Right lobe of liver (tissue), 4 donors: ENCODE measurements around the gene XPO1.

ENCODE experiments used
- CTCF ChIP-seq, 4 donors: fragments of 200-600 bp in 3 of 4; fragments of 450-650 bp in 1 of 4; IDR thresholded peaks; one replicate each; pipeline versions ENCODE4 v1.5.1 to v1.8.0; 2016 to 2022; ENCODE audit warnings: antibody characterized with exemption in 4 of 4, mild to moderate bottlenecking in 2 of 4
- POLR2A ChIP-seq: fragments of 450-650 bp; IDR thresholded peaks from one replicate; pipeline ENCODE4 v1.6.1; 2017; ENCODE audit warnings: antibody characterized with exemption, mild to moderate bottlenecking
- donor health status: DM: no; HTN: no; CAD: no.
- donor health status: DM: no; HTN: no; CAD: no.
- donor health status: DM: no; HTN: yes; CAD: no.

GRCh38 chr2:61536180-61536571 is 2.0 kb downstream of the XPO1 start:
- TF ChIP-seq CTCF (IDR thresholded peaks at IDR 0.05): no peak
- no peak for TF ChIP-seq POLR2A
